ENCODE results near the gene TTC9B.

TTC9B gene

DNA sequence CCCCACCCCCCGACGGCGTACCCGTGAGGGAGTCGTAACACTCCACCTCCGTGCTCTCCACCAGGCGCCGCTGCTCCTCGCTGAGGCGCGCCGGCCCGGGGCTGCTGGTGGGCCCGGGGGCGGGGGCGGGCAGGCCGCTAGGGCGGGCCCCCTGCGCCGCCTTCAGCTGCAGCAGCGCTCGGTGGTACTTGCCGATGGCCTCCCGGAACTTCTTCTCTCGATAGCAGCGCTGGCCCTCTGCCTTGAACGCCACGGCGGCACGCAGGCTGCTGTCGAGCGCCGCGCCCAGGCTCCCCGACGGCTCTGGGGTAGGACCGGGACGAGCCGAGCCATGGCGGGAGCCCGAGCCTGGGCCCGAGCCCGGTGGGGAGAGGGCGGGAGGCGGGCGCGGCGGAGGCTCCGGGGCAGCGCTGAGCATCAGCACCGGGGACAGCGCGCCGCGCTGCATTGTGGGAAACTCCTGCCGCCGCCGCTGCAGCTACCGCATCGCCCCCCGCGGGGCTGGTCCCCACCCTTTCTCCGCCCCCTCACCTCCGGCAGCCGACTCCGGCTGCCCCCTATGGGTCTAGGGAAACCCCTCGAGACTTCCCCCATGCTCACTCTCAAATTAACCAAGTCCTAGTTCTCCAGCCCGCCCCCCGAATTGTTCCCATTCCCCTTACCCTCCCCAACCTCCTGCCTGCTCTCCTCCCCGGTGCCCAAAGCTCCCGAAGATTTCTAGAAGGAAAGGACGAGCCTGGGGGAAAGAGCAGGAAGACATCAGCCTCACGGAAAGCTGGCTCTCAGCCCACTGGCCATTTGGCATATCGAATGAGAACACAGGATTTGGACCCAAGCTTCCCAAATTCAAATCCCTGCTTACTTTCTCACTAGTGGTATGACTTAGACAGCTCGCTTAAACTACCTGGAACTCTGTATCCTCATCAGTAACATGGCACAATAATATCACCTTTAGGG is at the start of gene TTC9B:
Gene TTC9B (minus strand): TSS at position 451 of the 957 bp plus-strand sequence. CDS start 3 bp downstream, at position 448.
- peak; percentile 55 for DNase-seq

DNA sequence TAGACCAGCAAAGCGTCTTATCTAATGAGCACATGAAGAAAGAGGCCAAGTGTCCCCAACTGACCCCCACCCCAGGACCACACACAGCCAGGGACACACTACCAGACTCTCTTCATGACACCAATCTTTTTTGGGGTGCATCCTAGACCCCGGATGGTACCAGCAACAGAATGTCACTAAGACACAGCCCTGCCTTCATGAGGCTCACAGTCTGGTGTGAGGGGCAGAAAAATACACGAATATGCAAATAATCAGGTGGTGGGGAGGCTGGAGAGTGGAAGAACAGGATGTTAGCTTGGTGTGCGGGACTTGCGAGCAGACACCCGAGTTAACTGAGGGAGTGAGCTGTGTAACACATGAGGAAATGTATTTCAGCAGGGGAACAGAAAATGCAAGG is 49.4 kb upstream of the TTC9B start:
- DNase-seq = no peak

DNA sequence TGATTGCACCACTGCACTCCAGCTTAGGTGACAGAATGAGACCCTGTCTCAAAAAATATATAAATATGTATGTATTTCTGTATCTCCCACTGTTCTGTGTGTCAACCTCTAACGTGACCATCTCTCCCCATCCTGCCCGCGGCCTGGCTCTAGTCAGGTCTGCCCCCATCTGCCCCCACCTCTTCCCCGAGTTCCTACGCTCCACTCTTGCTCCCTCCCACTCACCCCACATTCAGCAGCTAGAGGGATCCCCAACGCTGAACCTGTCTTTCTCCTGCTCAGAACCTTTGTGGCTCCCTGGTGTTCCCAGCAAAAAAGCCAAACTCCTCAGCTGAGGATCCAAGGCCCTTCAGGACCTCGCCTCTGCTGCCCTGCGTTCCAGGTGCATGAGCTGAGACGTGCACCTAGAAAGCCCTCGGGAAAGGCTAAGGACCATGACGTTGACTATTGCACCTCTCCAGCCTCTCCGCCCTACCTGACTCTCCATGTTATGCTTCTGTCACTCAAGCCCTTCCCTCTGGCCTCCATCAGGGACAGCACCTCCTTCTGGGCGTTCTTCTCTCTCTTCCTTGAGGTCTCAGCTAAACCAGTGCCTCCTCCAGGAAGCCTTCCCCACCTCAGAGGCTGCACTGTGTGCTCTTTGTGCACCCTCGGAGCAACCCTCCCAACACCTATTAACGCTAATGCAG is 48.9 kb upstream of the TTC9B start:
- DNase-seq = no peak

DNA sequence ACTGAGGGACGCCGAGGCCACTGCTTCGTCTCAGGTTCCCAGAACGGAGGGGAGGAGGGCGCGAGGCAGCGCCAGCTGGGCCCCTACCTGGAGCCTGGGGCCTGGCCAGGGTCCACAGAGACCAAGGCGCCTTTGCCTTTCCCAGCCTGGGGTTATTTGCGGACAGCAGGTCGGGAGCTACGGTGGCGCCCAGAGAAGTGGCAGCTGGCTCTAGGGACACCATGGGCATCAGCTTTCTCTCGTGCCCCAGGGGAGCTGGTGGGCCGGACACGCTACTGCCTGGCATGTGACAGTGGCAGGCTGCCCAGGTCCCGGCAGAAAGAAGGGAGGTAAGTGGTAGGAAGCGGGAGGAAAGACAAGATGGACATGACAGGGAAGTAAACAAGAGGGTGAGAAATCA is 47.9 kb upstream of the TTC9B start:
- DNase-seq = no peak

DNA sequence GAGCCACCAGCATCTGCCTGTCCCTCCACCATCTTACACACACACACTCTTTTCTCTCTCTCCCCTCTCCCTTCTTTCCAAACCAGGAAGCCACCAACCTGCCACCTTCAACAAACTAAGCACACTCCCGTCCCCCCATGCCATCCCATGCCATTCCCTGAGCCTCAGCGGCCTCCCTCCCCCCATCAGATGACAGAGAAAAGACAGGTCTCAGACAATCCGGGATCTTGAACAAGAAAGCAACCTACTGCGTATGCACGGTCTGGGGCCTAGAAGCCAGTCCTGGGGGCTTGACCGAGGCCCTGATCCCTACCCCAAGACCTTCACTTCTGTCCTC is 47.5 kb upstream of the TTC9B start:
- DNase-seq = no peak

DNA sequence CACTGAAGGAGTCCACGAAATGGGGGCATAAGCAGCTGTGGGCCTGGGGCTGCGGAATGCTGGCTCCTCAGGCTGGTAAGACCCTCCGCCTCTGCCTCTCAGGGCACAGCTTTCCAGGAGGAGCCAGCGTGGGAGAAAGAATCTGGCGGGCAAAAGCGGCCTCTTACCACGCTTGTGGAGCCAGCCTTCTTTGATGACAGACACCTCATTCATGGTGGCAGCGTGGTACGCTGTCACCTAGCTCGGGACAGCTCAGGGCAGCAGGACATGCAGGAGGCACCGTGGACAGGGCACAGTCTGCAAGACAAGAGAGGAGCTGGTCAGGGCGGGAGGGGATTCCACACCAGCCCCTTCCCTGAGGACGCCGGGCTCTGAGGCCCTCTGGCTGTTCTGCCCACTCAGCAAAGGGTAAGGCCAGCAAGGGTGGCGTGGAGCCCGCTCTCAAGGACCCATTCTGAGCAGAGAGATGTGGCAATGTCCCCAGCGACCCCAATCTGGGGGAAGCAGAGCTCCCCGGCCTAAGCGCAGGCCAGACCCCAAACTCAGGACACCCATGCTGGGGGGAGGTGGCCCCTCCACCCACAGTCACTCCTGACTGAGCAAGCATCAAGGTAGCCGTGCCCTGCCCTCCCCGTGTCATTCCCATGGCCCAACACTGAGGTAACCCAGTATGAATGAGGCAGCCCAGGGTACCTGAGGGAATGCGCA is 47.0 kb upstream of the TTC9B start:
- no peak for DNase-seq

DNA sequence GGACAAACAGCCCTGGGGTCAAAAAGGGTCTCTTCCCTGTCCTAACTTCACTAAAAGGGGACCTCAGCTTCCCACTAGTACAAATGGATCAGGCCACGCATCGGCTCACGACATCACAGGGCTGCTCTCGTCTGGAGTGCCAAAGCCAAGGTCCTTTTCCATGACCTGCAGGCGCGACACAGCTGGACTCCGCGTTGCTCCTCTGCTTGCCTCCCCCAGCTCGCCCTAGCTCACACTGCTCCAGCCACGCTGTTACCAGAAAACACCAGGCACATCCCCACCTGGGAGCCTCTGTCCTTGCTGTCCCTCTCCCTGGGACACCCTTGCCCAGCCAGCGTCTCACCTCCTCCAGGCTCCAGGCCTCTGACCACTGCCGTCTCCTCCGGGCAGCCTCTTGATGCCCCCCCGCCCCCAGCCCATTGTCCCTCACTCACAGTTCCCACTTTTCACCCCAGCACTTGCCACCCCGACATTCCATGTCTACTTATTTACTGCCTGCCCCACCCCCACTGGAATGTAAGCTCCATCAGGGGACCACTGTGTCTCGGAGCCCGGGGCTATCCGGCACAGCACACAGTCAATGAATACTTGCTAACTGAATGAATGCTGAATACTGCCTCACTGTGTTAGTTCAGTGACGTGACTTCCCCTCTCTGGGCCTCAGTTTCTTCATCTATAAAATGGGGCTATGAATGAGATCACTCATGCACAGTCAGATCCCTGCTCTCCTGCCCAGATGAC is 46.3 kb upstream of the TTC9B start:
- DNase-seq = no peak

DNA sequence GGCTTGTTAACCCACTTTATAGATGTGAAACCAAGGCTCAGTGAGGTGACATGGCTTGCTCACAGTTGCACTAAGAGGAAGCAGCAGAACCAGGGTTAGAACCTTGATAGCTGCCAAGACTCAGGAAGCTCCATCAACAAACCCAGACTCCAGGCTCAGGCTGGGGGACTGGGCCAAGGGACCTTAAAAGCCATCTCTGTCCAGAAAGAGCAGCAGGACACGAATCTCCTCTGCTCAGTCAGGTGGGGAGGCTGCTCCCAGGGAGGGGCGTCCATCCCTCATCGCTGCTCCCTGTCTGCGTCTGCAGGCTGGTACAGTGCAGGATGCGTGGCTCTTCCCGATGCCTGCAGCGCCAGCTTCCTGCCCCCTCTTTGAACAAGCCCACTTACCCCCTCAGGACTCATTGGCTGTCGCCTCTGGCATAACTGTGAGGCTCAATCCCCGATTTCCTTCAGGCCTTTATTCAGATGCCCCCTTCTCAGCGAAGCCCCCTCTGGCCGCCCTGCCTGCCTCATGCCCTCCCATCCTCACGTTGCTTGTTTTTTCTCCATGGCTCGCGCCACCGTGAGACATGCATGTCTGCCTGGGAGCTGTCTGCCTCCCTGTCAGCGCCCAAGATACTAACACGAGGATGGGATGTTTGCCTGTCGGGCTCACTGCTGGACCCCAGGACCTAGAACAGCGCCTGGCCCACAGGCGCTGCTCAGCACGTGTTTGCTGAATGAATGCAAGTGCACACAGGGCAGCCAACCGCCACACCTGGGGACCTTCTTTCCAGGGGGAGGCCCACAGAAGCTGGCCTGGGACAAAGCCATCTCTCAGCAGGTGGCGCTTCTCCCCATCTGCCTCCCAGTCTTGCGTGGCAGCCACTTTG is 45.5 kb upstream of the TTC9B start:
- DNase-seq = no peak

DNA sequence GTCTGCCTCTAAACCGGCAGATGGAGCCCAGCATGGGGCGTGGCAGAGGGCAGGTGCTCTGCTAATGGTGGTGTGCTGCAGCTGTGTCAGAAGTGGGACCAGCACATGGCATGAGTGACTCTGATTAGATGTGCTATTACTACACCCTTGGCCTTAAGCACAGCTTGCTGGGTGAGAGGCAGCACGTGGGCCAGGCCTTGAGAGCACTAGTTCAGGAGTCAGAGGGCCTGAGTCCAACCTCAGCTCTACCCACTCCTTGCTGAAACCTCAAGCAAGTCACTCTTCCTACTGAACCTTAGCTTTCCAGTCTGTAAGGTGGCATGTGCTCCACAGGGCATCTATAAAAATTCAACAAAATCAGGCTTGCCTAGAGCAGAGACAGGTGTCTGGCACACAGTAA is 44.2 kb upstream of the TTC9B start:
- no peak for DNase-seq

DNA sequence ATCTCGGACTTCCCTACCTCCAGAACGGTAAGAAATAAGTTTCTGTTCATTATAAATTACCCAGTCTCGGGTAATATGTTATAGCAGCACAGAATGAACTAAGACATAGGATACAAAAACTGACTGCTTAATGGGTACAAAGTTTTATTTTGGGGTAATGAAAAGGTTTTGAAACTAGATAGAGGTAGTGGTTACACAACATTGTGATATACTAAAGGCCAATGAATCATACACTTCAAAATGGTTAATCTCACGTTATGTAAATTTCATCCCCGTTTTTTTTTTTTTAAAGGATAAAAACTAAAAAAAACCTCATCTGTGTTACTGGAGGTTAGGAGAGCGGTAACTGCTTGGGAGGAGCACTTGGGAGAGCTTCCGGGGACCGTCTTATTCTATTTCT is 43.4 kb upstream of the TTC9B start:
- DNase-seq = no peak

DNA sequence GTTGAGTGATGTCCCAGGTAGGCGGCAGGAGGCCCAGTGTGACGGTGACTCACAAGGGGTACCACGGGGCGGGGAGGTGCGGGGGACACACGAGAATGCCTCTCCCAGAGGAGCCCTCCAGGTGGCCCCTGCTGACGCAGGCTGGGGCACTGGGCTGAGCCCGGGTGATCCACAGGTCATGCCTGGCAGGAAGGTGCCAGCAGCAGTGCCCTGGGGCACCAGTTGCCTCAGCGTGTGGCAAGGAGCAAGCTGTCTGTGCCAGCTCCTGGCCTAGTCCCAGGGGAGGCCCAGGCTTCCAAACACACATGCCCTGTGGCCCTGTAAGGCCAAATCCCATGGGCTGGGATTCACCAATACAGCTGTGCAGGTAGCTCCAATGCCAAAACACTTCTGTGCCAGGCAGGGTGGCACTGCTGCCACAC is 38.9 kb upstream of the TTC9B start:
- DNase-seq = no peak

DNA sequence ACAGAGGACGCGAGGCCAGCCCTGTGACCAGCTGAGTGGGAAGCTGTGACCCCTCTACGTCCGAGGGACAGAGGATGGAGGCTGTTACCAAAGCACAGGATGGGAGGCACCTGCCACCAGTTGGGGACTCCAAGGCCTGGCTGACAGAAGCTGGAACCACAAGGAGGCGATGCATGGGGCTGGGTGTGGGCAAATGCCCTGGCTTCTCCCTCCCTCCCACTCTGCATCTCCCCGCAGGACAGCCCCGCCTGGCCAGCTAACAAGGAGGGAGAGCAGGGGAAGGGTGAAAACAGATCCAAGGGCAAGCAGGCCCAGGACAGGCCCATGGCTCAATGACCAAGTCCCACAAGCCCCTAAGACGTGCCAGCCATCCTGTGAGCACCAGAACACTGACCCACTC is 38.3 kb upstream of the TTC9B start:
- DNase-seq = no peak

DNA sequence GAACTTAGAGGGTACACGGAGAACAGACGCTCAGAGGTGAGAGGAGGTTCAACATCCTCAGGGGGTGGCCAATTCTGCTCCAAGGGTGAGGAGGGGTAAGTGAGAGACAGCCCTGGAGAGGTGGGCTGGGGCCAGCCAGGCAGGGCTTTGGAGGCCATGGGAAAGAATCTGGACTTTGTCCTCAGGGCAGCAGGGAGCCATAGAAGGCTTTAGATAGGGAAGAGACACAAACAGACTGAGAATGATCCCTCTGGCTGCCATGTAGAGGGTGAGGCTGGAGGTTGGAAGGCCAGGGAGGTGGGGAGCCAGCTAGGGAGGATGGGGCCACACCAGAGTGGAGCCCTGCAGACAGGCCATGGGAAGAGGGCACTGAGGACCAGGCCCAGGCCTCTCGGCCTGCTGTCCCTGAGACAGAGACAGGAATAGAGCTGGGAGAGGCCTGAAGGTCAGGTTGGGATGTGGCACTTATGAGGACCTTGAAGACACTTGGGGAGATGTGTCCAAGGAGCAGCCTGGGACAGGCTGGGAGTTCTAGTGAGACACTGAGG is 37.5 kb upstream of the TTC9B start:
- DNase-seq = no peak

DNA sequence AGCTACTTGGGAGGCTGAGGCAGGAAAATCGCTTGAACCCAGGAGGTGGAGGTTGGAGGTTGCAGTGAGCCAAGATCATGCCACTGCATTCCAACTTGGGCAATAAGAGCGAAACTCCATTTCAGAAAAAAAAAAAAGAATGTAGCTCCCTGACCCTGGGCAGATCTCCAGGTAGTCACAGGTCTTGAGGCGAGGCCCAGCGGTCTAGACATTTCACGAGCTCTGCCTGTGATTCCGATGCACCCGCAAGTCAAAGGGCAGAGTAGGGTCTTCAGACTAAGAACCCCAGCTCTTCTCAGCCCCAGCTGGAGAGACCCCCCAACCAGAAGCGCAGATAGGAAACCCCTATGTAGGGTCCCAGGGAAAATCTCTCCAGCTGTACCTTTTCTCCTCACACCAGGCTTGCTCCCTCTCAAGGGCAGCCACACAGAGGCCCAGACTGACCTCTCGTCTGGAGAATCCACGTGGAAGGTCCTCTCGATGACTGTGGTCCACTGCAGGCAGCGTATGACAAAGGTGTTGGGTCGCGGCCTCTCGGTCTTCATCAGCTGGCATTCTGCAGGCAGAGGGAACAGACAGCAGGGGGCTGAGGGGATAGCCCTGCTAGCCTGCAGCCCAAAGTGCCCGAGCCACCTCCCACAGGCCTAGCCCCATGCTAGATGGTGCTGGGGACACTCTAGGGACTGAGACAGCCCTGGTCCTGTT is 36.7 kb upstream of the TTC9B start:
- no peak for DNase-seq

DNA sequence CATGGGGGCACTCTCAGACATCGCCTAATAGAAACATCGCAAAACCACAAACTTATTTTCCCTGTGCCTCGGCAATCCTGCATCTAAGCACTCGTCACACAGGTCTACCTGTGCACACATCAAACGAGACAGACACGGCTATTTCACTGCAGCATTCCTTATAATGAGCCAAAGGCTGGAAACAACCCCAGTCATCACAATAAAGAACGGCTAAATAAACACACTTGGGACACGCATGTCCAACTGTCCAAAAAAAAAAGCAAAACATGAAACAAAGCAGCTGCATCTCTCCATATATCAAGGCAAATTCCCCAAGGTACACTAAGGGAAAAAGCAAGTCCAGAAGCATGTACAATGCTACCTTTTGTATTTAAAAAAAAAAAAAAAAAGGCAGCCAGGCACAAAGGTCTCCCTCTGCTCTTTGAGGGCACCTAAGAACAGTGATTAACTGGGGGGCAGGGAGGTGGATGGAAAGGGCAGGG is 35.5 kb upstream of the TTC9B start:
- DNase-seq = no peak

DNA sequence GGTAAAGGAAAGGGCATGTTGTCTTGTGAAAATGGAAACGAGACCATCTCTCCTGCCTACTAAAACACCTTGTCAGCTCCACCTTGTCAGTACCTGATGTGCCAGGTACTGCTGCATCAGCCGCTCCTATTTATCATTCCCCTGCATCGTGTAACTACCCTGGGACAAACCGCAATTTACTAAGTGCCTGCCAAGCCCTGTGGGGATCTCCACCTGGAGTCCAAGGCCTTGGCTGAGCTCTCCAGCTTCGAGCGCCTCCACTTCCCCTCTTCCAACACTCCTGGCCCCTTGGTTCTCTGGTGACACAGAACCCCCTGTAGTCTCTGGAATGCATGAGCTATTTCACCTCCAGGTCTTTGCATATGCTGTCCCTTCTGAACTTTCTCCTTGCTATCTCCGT is 34.2 kb upstream of the TTC9B start:
- DNase-seq = no peak

DNA sequence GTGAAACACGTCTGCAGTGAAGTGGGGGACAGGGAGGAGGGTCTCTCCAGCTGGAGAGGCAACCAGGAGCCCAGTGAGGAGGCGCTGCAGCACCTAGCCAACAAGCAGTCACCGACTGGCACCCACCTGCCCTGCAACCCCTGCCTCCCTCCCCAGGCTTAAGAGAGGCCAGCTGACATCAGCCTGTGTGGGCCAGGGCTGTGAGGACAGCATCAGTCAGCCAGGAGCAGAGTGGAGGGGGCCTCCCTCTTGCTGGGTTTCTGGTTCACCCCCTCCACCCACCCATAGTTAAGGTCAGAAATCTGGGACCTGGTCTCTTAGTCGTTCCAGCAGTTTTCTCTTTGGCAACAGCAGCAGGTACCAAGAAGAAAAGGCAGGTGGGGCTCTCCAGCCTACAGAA is 33.8 kb upstream of the TTC9B start:
- DNase-seq = no peak

DNA sequence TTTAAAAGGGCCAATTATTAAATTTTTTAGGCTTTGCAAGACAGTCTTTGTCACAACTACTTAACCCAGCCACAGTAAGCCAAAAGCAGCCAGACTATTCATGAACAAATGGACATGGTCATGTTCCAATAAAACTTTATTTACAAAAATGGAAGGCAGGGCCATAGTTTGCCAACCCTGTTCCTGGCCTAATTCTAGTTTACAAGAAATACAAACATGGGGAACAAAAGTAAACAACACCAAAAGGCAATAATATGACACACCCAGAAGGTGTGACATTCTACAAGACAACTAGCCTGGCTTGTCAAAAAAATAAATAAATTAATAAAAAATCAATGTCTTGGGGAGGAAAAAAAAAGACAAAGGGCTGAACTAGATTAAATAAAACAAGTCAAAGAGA is 33.1 kb upstream of the TTC9B start:
- no peak for DNase-seq

DNA sequence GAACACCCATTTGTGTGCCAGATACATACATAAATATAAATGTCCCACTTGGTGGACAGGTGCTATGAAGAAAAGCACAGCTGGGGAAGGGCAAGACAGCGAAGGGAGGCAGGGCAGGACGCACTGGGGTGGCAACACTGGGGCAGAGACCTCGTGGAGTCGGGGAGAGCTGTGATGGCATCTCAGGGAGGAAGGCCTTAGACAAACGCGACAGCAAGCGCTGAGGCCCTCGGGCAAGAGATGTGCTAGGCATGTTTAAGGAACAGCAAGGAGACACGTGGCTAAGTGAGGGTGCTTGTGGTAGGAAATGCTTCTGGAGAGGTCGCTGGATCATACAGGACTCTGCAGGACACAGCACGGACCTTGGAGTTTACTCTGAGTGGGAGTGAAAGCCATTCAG is 31.6 kb upstream of the TTC9B start:
- DNase-seq = no peak

DNA sequence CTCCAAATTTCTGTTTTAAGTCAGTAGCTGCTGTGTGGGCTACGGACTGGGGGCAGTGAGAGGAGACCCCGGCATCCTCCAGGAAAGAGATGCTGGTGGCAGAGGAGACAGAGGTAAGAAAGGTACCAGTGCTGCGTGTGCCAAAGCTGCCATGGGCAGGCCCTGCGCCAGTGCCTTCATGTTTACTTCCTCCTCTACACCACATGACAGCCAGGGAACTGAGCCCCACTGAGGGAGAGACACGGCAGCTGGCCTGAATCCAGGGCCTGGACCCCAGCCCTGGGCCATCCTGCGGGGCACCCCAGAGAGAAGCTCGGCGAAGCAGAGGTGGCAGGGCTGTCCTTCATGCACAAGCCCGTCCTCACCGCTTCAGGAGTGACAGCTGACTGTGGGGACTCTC is 31.0 kb upstream of the TTC9B start:
- no peak for DNase-seq

DNA sequence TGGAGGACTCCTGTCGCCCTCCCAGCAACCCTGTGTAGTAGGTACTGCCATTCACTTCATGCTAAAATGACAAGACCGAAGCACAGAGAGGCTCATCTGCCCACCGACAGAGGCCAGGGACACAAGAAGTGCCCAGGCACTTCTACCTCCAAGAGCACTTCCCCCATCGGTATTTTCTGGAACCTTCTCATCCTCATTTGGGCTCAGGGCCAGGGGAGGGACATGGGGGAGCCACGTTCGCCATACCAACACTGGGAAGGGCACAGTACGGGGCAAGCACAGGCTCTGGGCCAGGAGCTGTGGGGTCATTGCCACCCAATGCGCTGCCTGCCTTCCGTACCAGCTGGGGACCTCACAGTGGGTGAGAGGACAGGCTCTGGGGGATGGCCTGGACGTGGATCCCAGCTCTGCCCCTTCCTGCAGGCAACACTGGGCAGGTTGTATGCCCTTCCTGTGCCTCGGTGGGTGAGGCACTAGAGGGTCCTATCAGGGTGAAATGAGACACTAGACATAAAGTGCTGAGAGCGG is 29.6 kb upstream of the TTC9B start:
- DNase-seq = no peak
